GM23338 (cell line): ENCODE results near the gene CLIC3. TPM values are rescaled to one million over a fixed set of nuclear protein-coding genes. Genes with fewer than 3 reads are reported as not detected.

Experiments used
- ATAC-seq: fragments of 200-7000 bp; cut with Tn5 transposase; 3 replicates; pipeline ENCODE4 v1.9.1; 2020
- DNase-seq: peaks from one replicate; pipeline ENCODE4 v3.0.0-alpha.2; 2015; ENCODE audit warnings: low spot score
- H2AFZ ChIP-seq: fragments of 200-600 bp; sonication (generic); 2 replicates; pipeline ENCODE4 v1.8.0; 2016; ENCODE audit warnings: antibody characterized with exemption, mild to moderate bottlenecking, moderate library complexity
- H3F3A ChIP-seq: fragments of 200-600 bp; sonication (generic); replicated peaks from 2 replicates; pipeline ENCODE4 v1.8.0; 2017; ENCODE audit warnings: antibody characterized with exemption, mixed run types, low read depth
- H3K27ac ChIP-seq: fragments of 200-600 bp; sonication (generic); 2 replicates; pipeline ENCODE4 v1.6.1; 2016; ENCODE audit warnings: low read depth
- H3K27me3 ChIP-seq: fragments of 200-600 bp; sonication (generic); 2 replicates; pipeline ENCODE4 v1.8.0; 2016; ENCODE audit warnings: mild to moderate bottlenecking, mixed run types, moderate library complexity; ENCODE audit not compliant: insufficient read depth
- H3K36me3 ChIP-seq: fragments of 200-600 bp; sonication (generic); 2 replicates; pipeline ENCODE4 v1.8.0; 2016; ENCODE audit warnings: mild to moderate bottlenecking; ENCODE audit not compliant: insufficient read depth
- H3K4me1 ChIP-seq: fragments of 200-600 bp; sonication (generic); 2 replicates; pipeline ENCODE4 v1.8.0; 2016; ENCODE audit warnings: mild to moderate bottlenecking, moderate library complexity; ENCODE audit not compliant: insufficient read depth
- H3K4me2 ChIP-seq: fragments of 200-600 bp; sonication (generic); 2 replicates; pipeline ENCODE4 v1.7.1; 2017; ENCODE audit warnings: mixed run types
- H3K4me3 ChIP-seq: fragments of 200-600 bp; sonication (generic); 2 replicates; pipeline ENCODE4 v1.6.1; 2016; ENCODE audit warnings: mixed run types
- H3K79me2 ChIP-seq: fragments of 200-600 bp; sonication (generic); replicated peaks from 2 replicates; pipeline ENCODE4 v1.8.0; 2017; ENCODE audit warnings: mild to moderate bottlenecking; ENCODE audit not compliant: insufficient read depth
- H3K9me2 ChIP-seq: fragments of 200-600 bp; sonication (generic); 2 replicates; pipeline ENCODE4 v1.8.0; 2017; ENCODE audit not compliant: insufficient read depth
- H4K20me1 ChIP-seq: fragments of 200-600 bp; sonication (generic); replicated peaks from 2 replicates; pipeline ENCODE4 v1.8.0; 2017; ENCODE audit warnings: mild to moderate bottlenecking; ENCODE audit not compliant: insufficient read depth
- H3K27ac Mint-ChIP-seq: 2 replicates; pipeline ENCODE4 v1.8.0; 2020; ENCODE audit warnings: inconsistent platforms, mild to moderate bottlenecking, moderate library complexity, mixed read lengths
- H3K27me3 Mint-ChIP-seq: 3 replicates; pipeline ENCODE4 v1.8.0; 2022; ENCODE audit warnings: low read depth, mild to moderate bottlenecking, moderate library complexity, mixed read lengths, inconsistent platforms; ENCODE audit not compliant: insufficient read depth, poor library complexity
- H3K36me3 Mint-ChIP-seq: 3 replicates; pipeline ENCODE4 v1.8.0; 2021; ENCODE audit warnings: low read depth, mild to moderate bottlenecking, inconsistent platforms, moderate library complexity, mixed read lengths
- H3K4me1 Mint-ChIP-seq: 3 replicates; pipeline ENCODE4 v1.8.0; 2020; ENCODE audit warnings: mild to moderate bottlenecking, inconsistent platforms, mixed read lengths
- H3K4me3 Mint-ChIP-seq: 3 replicates; pipeline ENCODE4 v1.8.0; 2021; ENCODE audit warnings: moderate library complexity, mild to moderate bottlenecking, inconsistent platforms, mixed read lengths
- H3K9me3 Mint-ChIP-seq: 3 replicates; pipeline ENCODE4 v1.8.0; 2020; ENCODE audit warnings: moderate library complexity, mild to moderate bottlenecking, inconsistent platforms, mixed read lengths
- CREB1 ChIP-seq: fragments of 250-450 bp; sonication (Bioruptor Pico); IDR thresholded peaks from 2 replicates; pipeline ENCODE4 v1.5.0; 2020; ENCODE audit warnings: low read depth, mild to moderate bottlenecking, moderate library complexity
- EZH2phosphoT487 ChIP-seq: fragments of 200-600 bp; sonication (generic); IDR thresholded peaks from one replicate; pipeline ENCODE4 v1.8.1; 2018; ENCODE audit warnings: antibody characterized with exemption; ENCODE audit not compliant: unreplicated experiment
- JUNB ChIP-seq: IDR thresholded peaks from one replicate; pipeline ENCODE4 v1.6.1; 2016; ENCODE audit warnings: antibody characterized with exemption; ENCODE audit not compliant: unreplicated experiment
- POLR2AphosphoS5 ChIP-seq: IDR thresholded peaks from 2 replicates; pipeline ENCODE4 v1.6.1; 2016; ENCODE audit warnings: antibody characterized with exemption, low read depth
- ZNF462 ChIP-seq: fragments of 250-450 bp; sonication (Bioruptor Pico); IDR thresholded peaks from 2 replicates; pipeline ENCODE4 v1.5.0; 2020; ENCODE audit warnings: mild to moderate bottlenecking, moderate library complexity
- polyA plus RNA-seq: library from polyadenylated mRNA; unstranded; fragments of >200 nt; fragmentation: Nextera tagmentation; extraction: Ambion mirVana; gene quantifications from 2 replicates; pipeline ENCODE4 v1.2.1, GENCODE V29; 2016
- total RNA-seq: library from RNA; depleted of rRNA; stranded (reverse); fragments of >200 nt; shearing (Covaris generic); gene quantifications from 2 replicates; pipeline ENCODE4 v1.2.3, GENCODE V29; 2014
- TF ChIP-seq, protein P1 (sequence below), 2 experiments: fragments of 200-600 bp in 1 of 2; sonication (generic) in 1 of 2; conservative IDR thresholded peaks; 2 replicates each; pipeline versions ENCODE4 v1.5.1 to v1.6.1; 2016 to 2017; ENCODE audit warnings: antibody characterized with exemption in 2 of 2, low read depth in 2 of 2, mild to moderate bottlenecking in 2 of 2, moderate library complexity in 1 of 2

CLIC3 gene
- total and polyA plus RNA-seq, 2 experiments from 2014 or later, result 0.53 to 0.56 TPM

DNA sequence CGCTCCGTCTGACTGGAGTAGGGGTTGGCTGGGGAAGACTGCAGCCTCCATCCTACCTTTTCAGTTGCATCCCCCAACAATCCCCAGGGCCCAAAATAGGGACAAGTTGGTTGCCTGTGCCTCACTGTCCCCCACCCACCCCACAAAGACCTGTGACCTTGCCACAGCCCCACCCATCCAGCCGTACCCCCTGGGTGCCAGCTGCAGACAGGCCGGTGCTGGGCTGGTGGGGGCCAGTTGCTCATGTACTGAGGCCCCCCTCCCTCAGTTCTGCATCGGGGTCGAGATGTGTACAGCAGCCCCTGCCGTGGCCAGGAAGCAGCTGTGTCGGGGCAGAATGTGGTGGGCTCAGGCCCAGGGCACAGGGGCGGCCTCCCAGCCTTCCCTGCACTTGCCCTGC, 13.2 kb downstream of the CLIC3 start (continued):
- TF ChIP-seq ZNF462 (no peak), JUNB (no peak), POLR2AphosphoS5 (no peak), EZH2phosphoT487 (no peak)

DNA sequence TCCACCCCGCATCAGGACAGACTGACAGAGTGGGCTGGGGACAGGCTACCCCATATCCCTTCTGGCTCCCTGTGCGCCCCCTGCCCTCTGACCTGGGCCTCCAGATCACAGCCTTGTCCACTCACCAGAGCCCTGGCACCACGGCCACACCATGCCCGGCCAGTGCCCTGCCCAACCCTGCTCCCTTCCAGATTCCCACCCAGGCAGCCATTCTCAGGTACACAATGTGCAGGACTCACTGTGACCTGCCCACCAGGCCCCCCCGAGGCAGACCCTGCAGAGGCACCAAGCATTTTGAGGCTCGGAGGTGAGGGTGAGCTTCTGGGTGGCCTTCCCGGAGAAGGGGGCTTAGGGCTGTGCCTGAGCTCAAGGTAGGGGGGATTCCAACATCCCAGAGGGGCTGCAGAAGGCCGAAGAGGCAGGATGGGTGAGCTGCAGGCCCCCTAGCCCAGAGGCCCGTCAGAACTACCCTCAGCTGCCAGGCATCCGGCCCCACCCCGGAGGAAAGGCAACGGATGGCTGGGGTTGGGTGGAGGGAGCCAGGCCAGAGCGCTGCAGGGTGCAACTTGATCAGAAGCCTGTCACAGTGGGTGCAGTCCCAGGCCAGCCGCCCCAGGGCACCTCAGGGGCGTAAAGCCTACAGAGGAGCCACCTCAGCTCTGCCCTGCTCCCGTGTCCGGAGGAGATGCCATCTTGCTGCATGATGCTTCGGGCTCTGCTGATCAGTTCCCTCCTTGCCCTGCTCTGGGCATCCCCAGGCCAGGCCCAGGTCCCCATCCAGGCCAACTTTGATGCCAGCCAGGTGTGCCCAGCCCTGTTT, 13.9 kb downstream of the CLIC3 start, which contains the start of gene LCNL1:
Gene LCNL1, plus strand, starts transcription at position 762 of the 820 bp plus-strand sequence. CDS start 594 bp downstream, outside the sequence.
- Histone ChIP-seq H3K4me3 (no peak within 1 kb of the TSS), H2AFZ (no peak within 1 kb of the TSS), H3K36me3 (no peaks in the 10 kb centered on the region), H3K9me2 (no peaks in the 10 kb centered on the region), H3K4me1 (peaks cover 3% of the 10 kb centered on the region; the same call in 1 of the 2 replicates), H3K27ac (no peak within 1 kb of the TSS), H3F3A (no peaks in the 10 kb centered on the region), H3K4me2 (no peak within 1 kb of the TSS), H3K27me3 (peaks cover 38% of the 10 kb centered on the region), H3K79me2 (no peaks in the 10 kb centered on the region), H4K20me1 (no peaks in the 10 kb centered on the region)
- Mint-ChIP-seq H3K27me3 (peaks cover 21% of the 10 kb centered on the region), H3K4me3 (no peak within 1 kb of the TSS), H3K27ac (no peak within 1 kb of the TSS), H3K9me3 (no peaks in the 10 kb centered on the region), H3K4me1 (peaks cover 1% of the 10 kb centered on the region; the same call in 2 of the 3 replicates), H3K36me3 (no peaks in the 10 kb centered on the region; the same call in 2 of the 3 replicates)
- DNase-seq (no peak), ATAC-seq (no peak)
- TF ChIP-seq, protein P1, sequence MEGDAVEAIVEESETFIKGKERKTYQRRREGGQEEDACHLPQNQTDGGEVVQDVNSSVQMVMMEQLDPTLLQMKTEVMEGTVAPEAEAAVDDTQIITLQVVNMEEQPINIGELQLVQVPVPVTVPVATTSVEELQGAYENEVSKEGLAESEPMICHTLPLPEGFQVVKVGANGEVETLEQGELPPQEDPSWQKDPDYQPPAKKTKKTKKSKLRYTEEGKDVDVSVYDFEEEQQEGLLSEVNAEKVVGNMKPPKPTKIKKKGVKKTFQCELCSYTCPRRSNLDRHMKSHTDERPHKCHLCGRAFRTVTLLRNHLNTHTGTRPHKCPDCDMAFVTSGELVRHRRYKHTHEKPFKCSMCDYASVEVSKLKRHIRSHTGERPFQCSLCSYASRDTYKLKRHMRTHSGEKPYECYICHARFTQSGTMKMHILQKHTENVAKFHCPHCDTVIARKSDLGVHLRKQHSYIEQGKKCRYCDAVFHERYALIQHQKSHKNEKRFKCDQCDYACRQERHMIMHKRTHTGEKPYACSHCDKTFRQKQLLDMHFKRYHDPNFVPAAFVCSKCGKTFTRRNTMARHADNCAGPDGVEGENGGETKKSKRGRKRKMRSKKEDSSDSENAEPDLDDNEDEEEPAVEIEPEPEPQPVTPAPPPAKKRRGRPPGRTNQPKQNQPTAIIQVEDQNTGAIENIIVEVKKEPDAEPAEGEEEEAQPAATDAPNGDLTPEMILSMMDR (conservative IDR thresholded peaks at IDR 0.05; ENCODE audit: low read depth in 2 of 2), result 0 out of 4 replicates have a peak, but pooled peaks of 1 of the 2 experiments have one; percentile 9
- TF ChIP-seq CREB1, result no peak
